GM19395 (cell line): Measurements from ENCODE around the gene ZDHHC16.
A peak's percentile ranks its signal among the peaks of the same experiment; 100 is the strongest.
"Not testable (repeated sequence)": the region's sequence is repeated elsewhere in the genome, so short reads cannot be mapped to it uniquely, and the experiment has no call there.

Experiments
- ATAC-seq: cut with Tn5 transposase; IDR thresholded peaks from one replicate; pipeline ENCODE4 v1.9.1; 2021; ENCODE audit warnings: mild to moderate bottlenecking, moderate library complexity; ENCODE audit not compliant: unreplicated experiment

The ZDHHC16 gene

DNA sequence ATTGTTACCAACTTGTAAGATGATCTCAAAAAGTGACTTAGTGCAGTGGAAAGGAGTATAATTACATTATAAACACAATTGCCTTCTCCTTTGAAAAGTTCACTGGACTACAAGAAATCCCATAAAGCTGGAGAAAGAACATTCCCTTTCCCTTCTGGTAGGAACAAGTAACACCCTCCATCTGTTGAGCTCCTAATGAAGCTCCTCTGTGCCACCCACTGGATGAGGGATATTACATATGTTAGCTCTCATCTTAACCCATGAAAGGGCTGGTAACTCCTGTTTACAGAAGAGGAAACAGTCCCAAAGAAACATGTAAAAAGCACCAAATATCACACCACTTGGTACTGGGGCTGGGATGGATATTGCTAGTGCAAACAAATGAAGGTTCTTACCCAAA is 11.9 kb upstream of the ZDHHC16 start:
- no peak for ATAC-seq

DNA sequence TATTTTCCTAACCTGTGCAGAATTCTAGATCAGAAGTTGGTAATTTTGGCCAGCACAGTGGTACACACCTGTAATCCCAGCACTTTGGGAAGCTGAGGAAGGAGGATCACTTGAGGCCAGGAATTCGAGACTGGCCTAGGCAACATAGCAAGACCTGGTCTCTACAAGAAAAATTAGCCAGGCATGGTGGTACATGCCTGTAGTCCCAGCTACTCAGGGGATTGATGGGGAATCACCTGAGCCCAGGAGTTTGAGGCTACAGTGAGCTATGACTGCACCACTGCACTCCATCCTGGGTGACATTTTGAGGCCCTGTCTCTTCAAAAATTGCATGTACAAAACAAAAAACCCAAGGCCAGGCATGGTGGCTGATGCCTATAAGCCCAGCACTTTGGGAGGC is 11.4 kb upstream of the ZDHHC16 start:
- ATAC-seq = no peak

DNA sequence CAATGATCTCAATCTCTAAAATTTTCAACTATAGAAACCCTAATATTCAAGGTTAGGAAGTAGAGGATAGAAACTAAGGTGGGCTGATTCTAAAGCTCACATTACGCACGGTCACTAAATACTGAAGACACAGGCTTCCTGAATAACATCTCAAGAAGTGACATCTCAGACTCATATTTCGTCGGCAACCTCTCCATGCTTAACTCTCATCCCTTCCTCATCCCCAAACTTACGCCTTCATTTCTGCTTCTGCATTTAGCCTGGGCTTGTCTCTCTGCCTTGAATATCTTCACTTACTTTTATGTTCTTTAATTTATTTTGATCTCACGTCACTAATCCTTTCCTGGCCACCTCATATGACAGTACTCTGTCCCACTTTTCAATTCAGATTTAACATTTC is 10.8 kb upstream of the ZDHHC16 start:
- ATAC-seq = no peak

DNA sequence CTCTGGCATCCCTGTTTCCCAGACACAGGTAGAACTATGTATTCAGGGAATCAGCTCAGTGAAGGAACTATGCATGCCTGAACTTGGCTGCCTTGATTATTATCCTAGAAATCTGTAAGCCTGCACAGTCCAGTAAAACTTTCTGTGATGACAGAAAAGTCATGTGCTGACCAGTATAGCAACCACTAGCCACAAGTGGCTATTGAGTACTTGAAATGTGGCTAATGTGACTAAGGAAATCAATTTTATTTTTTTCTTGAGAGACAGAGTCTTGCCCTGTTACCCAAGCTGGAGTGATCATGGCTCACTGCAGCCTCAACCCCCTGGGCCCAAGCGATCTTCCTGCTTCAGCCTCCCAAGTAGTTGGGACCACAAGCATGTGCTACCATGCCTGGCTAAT is 3.7 kb upstream of the ZDHHC16 start:
- no peak for ATAC-seq

DNA sequence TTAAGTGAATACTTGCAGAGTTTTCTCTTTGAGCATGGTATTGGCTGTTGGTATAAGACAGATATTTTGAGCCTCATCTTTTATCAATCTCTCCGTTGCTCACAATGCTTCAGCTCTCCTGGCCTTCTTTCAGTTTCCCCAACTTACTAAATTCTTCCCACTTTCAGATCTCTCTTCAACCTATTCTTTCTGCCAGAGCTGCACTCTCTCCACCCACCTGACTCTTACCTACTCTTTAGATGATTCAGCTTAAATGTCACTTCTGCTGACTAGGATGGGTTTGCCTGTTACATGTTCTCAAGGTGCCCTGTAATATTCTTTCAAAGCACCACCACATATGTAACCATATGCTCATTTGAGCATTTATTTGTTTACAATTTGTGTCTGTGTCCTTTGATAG is 1.8 kb upstream of the ZDHHC16 start:
- ATAC-seq = no peak

DNA sequence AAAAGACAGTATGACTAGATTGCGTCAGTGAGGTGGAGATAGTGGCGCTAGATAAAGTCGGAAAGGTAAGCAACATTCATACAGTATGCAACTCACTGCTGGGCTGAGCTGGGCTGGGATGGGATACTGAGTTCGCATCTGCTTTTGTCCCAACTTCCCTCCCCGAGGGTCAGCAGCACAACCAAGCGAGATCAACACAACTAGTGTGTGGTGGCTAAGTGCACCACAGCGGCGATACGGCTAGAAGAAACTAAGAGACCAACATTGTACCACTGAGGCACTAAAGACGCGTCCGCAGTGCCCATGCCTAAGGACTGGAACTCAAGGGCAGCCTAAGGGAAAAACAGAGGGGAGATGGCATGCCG is 636 bp upstream of the ZDHHC16 start:
- ATAC-seq = peak; percentile 15

DNA sequence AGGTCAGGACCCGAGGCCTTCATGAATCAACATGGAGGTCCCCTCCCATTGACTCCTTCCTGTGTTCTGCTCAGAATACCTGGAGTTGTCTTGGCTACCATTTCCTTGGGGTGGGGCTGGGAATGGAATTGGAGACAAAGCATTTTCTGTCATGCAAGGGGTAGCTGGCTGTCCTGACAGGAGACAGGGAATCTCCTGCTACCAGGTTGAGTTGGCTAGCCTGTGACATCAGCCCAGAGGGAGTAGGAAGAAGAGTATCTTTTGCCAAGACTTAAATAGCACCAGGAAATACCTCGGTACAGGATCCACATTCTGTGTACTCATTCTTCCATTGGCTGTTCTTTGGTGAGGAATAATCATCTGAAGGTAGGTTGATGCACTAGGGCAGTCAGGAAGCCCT is 4.9 kb downstream of the ZDHHC16 start:
- no peak for ATAC-seq

DNA sequence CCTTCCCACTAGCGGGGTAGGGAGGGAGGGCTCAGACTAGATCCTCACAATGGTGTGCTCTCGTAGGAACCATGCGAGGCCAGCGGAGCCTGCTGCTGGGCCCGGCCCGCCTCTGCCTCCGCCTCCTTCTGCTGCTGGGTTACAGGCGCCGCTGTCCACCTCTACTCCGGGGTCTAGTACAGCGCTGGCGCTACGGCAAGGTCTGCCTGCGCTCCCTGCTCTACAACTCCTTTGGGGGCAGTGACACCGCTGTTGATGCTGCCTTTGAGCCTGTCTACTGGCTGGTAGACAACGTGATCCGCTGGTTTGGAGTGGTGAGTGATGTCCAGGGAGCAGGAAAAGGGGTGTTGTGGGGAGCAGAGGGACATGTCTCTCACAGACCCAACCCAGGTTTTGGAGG is 5.6 kb downstream of the ZDHHC16 start:
- ATAC-seq = no peak

DNA sequence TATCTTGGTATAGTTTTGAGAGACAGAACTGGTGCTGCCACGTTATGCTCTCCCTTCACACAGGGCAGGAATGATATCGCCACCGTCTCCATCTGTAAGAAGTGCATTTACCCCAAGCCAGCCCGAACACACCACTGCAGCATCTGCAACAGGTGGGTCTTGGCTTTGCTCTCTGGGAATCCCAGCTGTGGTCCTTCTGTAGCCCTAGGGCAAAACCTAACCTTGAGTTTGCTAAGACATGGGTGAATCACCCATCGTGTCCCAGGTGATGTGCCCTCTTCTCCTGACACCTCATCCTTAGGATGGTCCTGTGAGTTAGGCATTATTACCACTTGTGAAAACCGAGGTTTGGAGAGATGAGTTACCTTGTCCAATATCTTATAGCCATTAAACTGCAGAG is 6.4 kb downstream of the ZDHHC16 start:
- no peak for ATAC-seq

DNA sequence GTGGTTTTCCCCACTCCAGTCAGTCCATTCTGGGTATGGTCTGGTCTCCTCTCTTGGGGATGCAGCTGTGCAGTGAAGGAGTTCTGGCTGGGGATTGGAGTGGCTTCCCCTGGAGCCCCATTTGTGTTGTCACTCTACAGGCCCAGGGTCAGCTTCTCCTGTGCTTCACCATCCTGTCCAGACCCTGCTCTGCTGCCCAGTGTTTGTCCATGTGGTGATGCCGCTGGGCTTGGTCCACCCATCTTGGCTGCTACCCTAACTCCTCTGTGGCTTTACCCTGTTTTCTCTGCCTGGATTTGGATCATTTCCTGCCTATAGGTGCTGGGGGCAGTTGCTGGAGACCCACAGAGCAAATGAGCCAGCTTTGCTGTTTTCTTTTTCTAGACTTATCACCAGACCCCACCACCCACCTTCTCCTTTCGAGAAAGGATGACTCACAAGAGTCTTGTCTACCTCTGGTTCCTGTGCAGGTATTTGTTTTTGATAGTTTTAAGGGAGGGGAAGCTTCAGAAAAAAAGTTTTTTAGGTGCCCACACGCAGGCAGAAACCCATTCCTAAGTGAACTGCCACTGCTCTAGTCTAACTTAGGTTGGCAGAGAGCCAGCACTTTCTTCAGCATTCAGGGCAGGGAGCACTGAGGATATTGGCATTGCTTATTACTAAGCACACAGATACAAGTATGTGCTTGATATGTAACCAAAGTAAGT is 8.5 kb downstream of the ZDHHC16 start:
- ATAC-seq = no peak

DNA sequence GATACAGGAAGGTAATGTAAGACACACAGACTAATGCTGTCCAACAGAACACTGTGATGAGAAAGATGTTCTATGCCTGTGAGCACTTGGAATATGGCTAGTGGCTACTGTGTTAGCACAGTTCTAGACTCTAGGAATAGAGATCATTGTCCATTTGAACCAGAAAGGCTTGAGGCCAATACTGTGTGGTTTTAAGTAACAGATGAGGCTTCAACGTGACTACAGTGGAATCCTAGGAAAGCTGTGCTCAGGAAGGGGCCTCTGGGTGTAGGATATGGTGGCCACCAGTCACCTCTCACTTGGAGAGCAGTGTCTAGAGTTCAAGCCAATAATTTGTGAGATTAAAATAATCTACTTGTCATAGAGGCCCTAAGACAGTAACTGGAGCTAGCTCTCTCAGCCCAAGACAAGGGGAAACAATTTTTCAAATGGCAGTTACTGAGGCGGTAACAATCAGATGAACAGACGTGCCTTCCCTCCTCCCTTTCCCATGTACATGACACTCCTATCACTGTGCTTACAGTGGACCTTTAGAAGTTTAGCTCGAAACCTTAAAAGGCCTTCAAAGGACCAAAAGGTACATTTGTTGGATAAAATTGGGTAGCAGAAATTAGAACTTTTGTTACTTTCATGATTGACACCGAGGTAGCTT is 10.2 kb downstream of the ZDHHC16 start:
- no peak for ATAC-seq

DNA sequence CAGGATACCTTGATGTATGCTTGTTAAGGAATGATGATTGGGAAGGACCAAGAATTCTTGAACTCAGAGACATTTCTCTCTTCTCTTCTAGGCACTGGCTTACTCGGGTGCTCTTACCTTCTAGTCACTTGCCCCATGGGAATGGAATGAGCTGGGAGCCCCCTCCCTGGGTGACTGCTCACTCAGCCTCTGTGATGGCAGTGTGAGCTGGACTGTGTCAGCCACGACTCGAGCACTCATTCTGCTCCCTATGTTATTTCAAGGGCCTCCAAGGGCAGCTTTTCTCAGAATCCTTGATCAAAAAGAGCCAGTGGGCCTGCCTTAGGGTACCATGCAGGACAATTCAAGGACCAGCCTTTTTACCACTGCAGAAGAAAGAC is 10.7 kb downstream of the ZDHHC16 start:
- ATAC-seq = no peak

DNA sequence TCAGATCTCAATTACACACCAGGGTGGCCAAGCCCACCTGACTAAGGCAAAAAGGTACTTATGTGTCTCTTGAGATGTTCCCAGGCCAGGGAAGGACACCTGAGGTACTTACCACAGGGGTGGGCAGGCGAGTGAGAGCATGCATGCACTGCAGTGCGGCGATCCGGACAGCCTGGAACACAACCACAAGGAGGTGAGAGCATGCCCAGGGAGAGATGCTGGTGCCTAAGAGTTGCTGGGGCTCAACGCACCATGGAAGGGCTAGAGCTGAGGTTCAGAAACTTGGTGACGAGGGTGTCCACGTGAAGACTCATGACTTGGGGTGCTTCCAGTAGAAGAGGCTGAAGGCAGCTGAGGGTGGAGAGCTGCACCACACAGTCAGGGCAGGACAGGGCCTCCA is 13.1 kb downstream of the ZDHHC16 start:
- ATAC-seq = no peak

DNA sequence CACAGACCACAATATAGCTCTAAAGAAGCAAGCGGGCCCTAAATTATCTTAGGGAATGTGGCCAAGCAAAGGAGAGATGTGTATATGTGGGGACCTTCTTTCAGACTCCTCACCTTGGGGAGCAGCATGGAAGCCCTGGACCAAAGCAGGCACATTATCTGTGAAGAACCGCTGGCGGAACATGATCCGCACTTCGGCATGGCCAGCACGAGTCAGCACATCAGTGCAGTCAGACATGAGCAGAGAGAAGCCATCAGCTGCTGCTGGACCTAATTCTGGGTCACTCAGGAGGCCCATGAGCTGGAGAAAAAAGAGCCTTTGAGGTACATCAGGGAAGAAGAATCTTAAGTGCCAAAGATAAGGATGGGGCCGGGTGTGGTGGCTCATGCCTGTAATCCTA is 14.0 kb downstream of the ZDHHC16 start:
- no peak for ATAC-seq

DNA sequence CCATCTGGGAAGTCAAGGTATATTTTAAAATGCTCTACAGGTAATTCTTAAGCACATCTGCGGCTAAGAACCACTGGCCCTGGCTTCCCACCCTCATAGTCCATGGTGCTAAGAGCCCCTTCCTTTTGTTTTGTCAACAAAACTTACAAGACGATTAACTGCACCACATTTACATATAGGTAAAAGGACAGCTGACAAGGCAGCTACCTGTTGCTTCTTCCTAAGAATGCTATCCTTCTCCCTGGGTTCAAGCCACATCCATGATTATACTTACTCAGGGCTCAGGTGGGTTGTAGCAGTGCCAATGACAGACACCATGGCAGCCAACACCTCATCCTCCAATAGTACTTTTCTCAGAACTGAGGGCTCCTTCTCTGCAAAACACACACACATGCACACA is 16.3 kb downstream of the ZDHHC16 start:
- no peak for ATAC-seq

DNA sequence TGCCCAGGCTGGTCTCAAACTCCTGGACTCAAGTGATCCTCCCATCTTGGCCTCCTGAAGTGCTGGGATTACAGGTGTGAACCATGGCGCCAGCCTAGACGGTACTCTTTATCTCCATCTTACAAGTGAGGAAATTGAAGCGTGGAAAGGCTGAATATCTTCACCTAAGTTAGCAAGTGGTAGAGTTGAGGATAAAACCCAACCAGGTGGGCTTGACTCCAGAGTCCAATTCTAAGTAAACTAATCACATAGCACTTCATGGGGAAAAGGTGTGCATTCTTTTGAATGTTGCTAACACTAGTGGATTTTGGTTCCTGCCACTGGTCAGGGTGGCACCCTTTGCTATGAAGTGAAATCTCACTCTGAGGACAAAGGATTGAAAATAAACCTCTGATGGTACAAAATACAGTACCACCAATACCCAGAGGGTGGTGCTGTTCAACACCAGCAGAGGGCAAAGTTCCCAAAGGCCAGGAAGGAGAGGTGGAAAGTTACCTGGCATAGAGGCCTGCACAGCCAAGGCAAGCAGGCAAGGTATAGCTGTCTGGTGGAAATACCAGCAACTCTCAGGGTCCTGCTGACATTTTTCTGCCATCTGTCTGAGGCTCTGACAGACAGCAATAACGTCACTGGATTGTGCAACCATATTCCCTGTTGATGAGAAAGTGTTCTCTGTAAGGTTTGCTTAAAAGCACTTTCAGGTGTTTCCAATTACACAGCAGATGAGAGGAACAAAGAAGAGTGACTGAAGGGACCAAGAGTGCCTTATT is 17.6 kb downstream of the ZDHHC16 start:
- ATAC-seq = no peak

DNA sequence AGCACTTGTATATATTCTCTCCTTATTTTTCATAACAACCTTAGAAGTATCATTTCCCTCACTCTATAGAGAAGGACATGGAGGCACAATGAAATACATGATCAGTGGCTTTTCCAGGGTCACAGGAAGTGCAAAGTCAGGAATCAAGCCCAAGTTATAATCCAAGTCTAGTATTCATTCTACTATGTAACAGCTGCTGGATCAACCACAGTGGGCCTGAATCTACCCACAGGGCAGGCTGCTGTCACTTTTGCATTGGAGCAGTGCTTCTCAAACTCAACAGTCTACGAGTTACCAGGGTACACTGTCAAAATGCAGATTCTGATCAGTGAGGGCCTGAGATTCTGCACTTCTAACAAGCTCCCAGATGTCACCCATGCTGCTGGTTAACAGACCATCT is 18.3 kb downstream of the ZDHHC16 start:
- no peak for ATAC-seq

DNA sequence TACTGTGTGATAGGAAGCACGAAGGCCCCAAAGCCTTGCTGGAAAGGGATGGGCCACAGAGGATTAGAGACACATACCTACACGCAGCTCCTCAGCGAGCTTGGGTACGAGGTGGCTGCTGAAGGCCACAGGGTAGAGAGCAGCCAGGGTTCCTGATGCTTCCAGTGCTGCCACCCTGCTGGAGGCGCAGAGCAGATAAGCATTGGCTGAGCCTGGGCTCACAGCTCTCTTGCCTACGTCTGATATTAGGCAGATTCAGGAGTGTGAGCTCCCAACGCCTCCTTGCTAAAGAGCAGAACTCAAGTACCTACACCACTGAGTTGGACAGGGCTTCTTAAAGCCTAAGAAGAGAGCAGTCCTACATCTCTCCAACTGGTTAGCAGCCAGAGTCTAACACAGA is 20.0 kb downstream of the ZDHHC16 start:
- ATAC-seq = no peak

DNA sequence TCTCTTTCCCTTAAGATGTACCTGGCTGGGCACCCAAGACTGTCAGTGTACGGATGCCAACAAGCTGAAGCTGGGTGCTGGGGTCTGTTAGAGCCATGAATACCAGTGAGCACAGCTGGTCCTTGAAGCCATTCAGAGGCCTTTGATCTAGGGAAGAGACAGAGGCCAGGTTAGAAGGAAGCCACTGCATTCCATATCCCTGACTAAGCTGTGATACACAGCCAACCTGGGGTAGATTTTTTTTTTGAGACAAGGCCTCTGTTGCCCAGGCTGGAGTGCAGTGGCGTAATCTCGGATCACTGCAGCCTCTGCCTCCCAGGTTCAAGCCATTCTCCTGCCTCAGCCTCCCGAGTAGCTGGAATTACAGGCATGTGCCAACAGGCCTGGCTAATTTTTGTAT is 20.8 kb downstream of the ZDHHC16 start:
- ATAC-seq = no peak

DNA sequence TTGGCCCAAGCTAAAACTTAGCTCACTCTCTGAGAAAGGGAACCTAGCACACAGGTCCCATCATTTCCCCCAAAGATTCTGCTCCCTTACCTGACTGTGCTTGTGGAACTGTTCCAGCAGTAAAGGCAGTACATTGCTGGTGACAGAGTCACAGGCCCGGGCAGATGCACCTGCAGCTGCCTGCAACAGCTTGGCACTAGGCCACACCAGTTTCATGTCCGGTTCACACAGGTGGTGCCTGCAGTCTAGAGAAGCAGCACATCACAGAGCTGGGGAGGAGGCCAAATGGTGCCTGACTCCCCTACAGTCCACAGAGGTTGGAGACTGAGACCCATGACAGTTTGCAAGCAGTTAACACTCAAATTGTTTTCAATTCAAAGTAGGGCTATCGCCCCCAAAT is 22.2 kb downstream of the ZDHHC16 start:
- ATAC-seq = no peak

DNA sequence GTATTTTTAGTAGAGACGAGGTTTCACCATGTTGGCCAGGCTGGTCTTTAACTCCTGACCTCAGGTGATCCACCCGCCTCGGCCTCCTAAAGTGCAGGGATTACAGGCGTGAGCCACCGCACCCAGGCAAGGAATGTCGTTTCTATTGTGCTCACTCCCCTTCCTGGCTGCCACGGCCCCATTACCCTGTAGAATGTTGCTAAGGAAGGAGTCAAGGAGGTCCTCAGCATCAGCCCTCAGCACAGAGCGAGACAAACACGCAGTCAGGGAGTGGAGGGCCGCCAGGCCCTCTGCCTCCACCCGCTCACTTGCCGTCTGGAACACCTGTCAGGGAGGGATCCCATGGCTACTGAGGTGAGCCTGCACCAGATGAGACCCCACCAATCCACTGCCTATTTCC is 22.8 kb downstream of the ZDHHC16 start:
- ATAC-seq = not testable (repeated sequence)

DNA sequence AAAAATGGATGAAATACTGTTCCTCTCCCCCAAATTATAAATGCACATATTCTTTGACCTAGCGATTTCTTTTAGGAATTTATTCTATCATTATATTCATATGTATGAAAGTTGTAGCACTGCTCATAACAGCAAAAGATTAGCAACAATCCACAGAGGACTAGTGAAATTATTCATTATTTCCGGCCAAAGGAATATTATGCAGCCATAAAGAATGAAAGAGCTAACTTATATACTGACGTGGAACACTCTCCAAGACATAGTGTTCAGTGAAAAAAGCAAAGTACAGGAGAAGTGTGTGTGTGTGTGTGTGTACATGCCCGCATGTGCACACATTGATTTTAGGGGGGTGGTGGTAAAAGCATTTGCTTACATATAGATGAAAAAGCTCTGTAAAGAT is 28.9 kb downstream of the ZDHHC16 start:
- no peak for ATAC-seq
